HG03460 (cell line): ENCODE measurements around the gene RAD9A.

Experiments used
- ATAC-seq: cut with Tn5 transposase; IDR thresholded peaks from one replicate; pipeline ENCODE4 v1.9.1; 2021; ENCODE audit not compliant: unreplicated experiment

Gene RAD9A

GRCh38 chr11:67438158-67438902 lies 46.5 kb downstream of the RAD9A start:
- ATAC-seq, result no peak

- ATAC-seq, result no peak
Observed at GRCh38 chr11:67439321-67440228, 47.8 kb downstream of the RAD9A start.

GRCh38 chr11:67440229-67441097 lies 48.7 kb downstream of the RAD9A start:
- ATAC-seq, result no peak

- no peak for ATAC-seq
Observed at GRCh38 chr11:67441098-67441563, 49.3 kb downstream of the RAD9A start.

DNA sequence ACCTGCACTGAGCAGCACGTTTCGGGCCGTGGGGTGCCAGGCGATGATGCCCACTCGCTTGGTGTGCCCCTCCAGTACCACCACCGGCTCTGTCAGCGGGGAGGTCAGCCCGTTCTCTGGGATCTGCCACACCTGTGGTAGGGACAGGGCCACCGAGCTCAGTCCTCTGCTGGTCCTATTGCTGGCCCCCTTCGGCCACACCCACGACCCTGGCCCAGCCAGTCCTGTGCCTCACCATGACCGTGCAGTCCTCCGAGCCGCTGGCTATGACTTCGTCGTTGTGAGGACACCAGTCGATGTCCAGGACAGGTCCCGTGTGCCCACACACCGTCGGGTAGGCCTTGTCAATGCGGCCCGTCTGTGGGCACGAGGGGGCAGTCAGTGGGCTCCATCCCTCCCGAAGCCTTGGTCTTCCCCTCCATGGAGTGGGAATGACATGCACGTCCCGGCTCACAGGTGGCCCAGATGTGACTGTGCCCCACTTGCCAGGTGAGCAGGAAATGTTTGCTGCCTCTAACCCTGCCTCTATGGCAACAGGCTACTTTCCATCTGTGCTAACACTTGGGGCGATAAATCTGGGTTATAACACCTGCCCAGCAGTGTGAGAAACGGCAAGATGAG lies 50.1 kb downstream of the RAD9A start:
- ATAC-seq, result no peak

DNA sequence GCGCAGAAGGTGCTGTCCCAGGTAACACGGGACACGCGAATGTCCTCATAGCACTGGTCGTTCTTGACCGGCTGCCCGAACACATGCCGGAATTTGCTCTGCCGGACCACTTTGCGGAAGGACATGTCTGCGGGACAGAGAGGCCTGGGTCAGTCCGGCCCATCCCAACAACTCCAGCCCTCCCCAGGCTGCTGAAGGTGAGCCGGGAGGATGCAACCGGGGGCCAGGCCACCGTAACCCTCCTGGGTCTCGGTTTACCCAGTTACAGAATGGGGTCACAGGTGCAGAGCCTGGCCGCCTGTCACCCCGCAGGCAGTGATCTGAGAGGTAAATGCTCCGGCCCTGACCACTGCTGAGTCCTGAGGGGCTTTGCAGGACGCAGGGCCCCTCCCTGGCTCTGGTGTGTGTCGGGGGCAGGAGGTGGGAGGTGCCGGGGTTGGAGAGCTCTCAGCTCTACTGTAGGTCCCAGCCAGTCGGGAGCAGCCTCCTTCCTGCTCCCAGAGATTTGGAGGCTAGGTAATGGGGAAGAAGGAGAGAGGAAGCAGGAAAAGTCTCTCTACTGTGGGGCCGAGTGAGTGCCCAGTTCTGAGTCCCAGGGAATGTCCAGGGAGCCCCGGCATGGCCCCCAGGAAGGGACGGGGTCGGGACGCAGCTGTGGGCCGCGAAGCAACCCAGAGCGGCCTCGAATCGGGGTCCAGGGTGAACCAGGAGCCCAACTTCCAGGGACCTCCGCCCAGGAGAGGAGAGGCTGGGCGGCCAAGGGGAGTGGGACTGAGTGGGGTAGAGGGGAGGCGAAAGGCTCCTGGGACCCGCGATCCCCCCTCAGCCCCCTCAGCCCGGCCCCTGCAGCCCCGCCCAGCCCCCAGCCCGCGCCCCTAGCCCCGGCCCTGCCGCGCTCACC lies 51.0 kb downstream of the RAD9A start:
- ATAC-seq, result no peak

- no peak for ATAC-seq
Observed at GRCh38 chr11:67445515-67445914, 53.7 kb downstream of the RAD9A start.
